ENCODE data around the gene MYO3B. TPM values are rescaled to one million over a fixed set of nuclear protein-coding genes. Genes with fewer than 3 reads are reported as not detected.

MYO3B gene
- total and polyA plus RNA-seq, 2 of the 8 experiments (the other 6 are each of a cell fraction or from before 2014, with no cell fraction given) = 0.17 to 0.19 TPM

DNA sequence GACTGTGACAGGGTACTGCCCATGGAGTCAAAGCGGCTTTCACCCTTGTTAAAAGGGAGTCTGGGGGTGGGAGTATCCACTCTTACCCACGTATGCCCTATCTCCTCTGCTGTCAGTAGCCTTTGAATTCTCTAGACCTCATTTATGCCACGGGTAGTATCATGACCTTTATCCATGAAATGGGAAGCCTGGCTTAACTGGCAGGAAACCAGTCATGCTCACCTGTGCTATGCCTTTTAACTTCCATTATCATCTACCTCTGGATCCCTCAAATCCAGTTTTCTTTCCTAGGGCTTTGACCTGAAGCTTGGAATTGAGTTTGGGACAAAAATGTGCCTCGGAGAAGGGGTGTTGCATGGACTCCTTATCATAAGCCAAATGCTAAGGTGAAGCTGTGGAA is 30.0 kb downstream of the MYO3B start (continued):
- no peak for TF ChIP-seq EGR1 (IDR thresholded peaks at IDR 0.05; ENCODE audit: borderline replicate concordance, low read depth, low read length)
